GM04504 (cell line): ENCODE data around the gene MICAL3.
A peak's percentile ranks its signal among the peaks of the same experiment; 100 is the strongest.

Experiments
- DNase-seq: peaks from one replicate; pipeline ENCODE4 v3.0.0-alpha.2; 2012; ENCODE audit warnings: low read depth

Gene MICAL3

GRCh38 chr22:17867160-17867785 is 157.1 kb downstream of the MICAL3 start:
- DNase-seq, result no peak

- no peak for DNase-seq
Observed at GRCh38 chr22:17866621-17867020, 157.7 kb downstream of the MICAL3 start.

- DNase-seq, result no peak
Observed at GRCh38 chr22:17866127-17866526, 158.2 kb downstream of the MICAL3 start.

- DNase-seq, result no peak
Observed at GRCh38 chr22:17865183-17866055, 158.9 kb downstream of the MICAL3 start.

- no peak for DNase-seq
Observed at GRCh38 chr22:17864398-17865182, 159.8 kb downstream of the MICAL3 start.

GRCh38 chr22:17862646-17863181 is 161.6 kb downstream of the MICAL3 start:
- DNase-seq, result no peak

GRCh38 chr22:17861909-17862308 is 162.5 kb downstream of the MICAL3 start:
- DNase-seq, result no peak

- no peak for DNase-seq
Observed at GRCh38 chr22:17860220-17860965, 164.0 kb downstream of the MICAL3 start.

- DNase-seq, result no peak
Observed at GRCh38 chr22:17858033-17858432, 166.3 kb downstream of the MICAL3 start.

- no peak for DNase-seq
Observed at GRCh38 chr22:17855572-17856290, 168.6 kb downstream of the MICAL3 start.

GRCh38 chr22:17853073-17853472 is 171.3 kb downstream of the MICAL3 start:
- DNase-seq, result no peak

- no peak for DNase-seq
Observed at GRCh38 chr22:17851759-17852158, 172.6 kb downstream of the MICAL3 start.

- DNase-seq, result no peak
Observed at GRCh38 chr22:17847360-17848078, 176.8 kb downstream of the MICAL3 start.

GRCh38 chr22:17846326-17846992 is 177.9 kb downstream of the MICAL3 start:
- DNase-seq, result no peak

- peak; percentile 29 for DNase-seq
Observed at GRCh38 chr22:17845790-17846189, 178.6 kb downstream of the MICAL3 start.

GRCh38 chr22:17845327-17845726 is 179.0 kb downstream of the MICAL3 start:
- no peak for DNase-seq

- DNase-seq, result no peak
Observed at GRCh38 chr22:17844150-17844549, 180.2 kb downstream of the MICAL3 start.

- no peak for DNase-seq
Observed at GRCh38 chr22:17842386-17842785, 182.0 kb downstream of the MICAL3 start.

- no peak for DNase-seq
Observed at GRCh38 chr22:17841836-17842235, 182.5 kb downstream of the MICAL3 start.
